HepG2 (cell line): ENCODE results near the gene NPHP4.

ENCODE experiments used
- STAT6 ChIP-seq: sonication (generic); formaldehyde crosslinking; IDR thresholded peaks from 2 replicates; pipeline ENCODE4 v1.4.0; 2020; ENCODE audit warnings: missing genetic modification reagents, mild to moderate bottlenecking, borderline replicate concordance
- TF ChIP-seq, protein P1 (sequence below): sonication (generic); formaldehyde crosslinking; IDR thresholded peaks from 2 replicates; pipeline ENCODE4 v1.5.0; 2020; ENCODE audit warnings: mild to moderate bottlenecking, missing genetic modification reagents, moderate library complexity

DNA sequence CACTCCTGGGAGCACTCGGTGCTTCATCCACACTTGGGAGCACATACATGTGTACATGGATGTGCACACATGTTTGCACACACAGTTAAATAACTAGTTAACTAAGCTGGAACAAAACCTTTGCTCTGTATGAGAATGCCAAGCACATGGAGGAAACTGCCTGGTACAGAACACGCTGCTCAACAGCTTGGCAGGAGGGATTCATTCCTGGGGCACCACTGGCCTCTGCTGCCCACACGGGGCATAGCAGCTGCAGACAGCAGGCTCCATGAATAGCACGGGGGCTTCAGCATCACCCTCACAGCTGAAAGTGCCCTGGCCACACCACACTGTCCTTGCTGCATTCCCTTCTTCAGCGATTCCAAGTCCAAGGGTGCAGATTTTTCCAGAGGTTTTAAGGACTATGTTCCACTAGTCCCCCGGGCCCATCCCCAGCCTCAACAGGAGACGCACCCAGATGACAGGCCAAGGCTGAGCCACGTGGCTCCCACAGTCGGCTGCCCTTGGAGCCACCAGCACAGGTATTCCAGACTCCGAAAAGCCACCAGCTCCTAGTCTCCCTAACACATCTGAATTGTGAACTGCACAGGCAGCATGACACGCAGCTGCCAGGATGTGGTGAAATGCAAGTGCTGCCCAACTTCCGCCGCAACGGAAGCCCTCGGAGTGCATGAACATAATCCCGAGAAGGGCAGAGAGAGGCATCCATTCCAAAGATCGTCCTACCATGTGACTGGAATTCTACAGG, 16.9 kb downstream of the NPHP4 start:
- TF ChIP-seq, protein P1, sequence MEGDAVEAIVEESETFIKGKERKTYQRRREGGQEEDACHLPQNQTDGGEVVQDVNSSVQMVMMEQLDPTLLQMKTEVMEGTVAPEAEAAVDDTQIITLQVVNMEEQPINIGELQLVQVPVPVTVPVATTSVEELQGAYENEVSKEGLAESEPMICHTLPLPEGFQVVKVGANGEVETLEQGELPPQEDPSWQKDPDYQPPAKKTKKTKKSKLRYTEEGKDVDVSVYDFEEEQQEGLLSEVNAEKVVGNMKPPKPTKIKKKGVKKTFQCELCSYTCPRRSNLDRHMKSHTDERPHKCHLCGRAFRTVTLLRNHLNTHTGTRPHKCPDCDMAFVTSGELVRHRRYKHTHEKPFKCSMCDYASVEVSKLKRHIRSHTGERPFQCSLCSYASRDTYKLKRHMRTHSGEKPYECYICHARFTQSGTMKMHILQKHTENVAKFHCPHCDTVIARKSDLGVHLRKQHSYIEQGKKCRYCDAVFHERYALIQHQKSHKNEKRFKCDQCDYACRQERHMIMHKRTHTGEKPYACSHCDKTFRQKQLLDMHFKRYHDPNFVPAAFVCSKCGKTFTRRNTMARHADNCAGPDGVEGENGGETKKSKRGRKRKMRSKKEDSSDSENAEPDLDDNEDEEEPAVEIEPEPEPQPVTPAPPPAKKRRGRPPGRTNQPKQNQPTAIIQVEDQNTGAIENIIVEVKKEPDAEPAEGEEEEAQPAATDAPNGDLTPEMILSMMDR (CRISPR knock-in tag) = peak; percentile 90
- TF ChIP-seq STAT6 = no peak
